ENCODE measurements around the gene DPH2.

Gene DPH2

GRCh38 chr1:44021581-44022321, 51.9 kb downstream of the DPH2 start:
- H4K20me1 ChIP-seq, result no peaks in the 10 kb centered on the region
- H3K4me1 ChIP-seq, result no peaks in the 10 kb centered on the region
- no peaks in the 10 kb centered on the region for H3K9me3 ChIP-seq (replicated peaks in 1 of 11)
- no peak overlapping the region for H3K9ac ChIP-seq
- H3K4me2 ChIP-seq, result no peak overlapping the region
- H3K27ac ChIP-seq, result no peak overlapping the region
- H3K27me3 ChIP-seq, result no peaks in the 10 kb centered on the region
- 0 out of 22 replicates have a peak, but pooled peaks cover 0 to 4% (median 0%) of the 10 kb centered on the region in 11 experiments for H3K36me3 ChIP-seq
- TF ChIP-seq Cebpa-rat (IDR thresholded peaks at IDR 0.05), result no peak
- no peak overlapping the region for H3K4me3 ChIP-seq

Measured in BLaER1 treated with 17β-estradiol and CSF1 and Interleukin-3, amounts not matched to agents 10 nM and 100 nM (cell line).